ENCODE measurements around the gene COMTD1. TPM values are rescaled to one million over a fixed set of nuclear protein-coding genes. Genes with fewer than 3 reads are reported as not detected.

Gene COMTD1
- total RNA-seq, 2 experiments from 2014 or later: 34.2 to 34.8 TPM

GRCh38 chr10:75261813-75262705 lies 26.3 kb upstream of the COMTD1 start:
- DNase-seq: no peak
- CTCF ChIA-PET: no interaction called here
- Mint-ChIP-seq H3K9me3 (peaks cover 2% of the 10 kb centered on the region), H3K27ac (no peak overlapping the region), H3K36me3 (ENCODE audit: low read depth) (no peaks in the 10 kb centered on the region), H3K4me3 (no peak overlapping the region), H3K4me1 (no peaks in the 10 kb centered on the region), H3K27me3 (no peaks in the 10 kb centered on the region)
- POLR2A ChIA-PET: no interaction called here

- H3K4me1 Mint-ChIP-seq: no peaks in the 10 kb centered on the region
- H3K4me3 Mint-ChIP-seq: no peak overlapping the region
- ChIA-PET POLR2A (no interaction called here), CTCF (interaction anchor here (1.4 kb wide), 1 partner anchor 25 kb away, joined by 3 read pairs; the partner anchor contains the start of gene COMTD1)
- H3K27ac Mint-ChIP-seq: no peak overlapping the region
- no peaks in the 10 kb centered on the region for H3K36me3 Mint-ChIP-seq (ENCODE audit: low read depth)
- no peaks in the 10 kb centered on the region for H3K27me3 Mint-ChIP-seq
- no peak for DNase-seq
- peaks cover 2% of the 10 kb centered on the region for H3K9me3 Mint-ChIP-seq
Measured at GRCh38 chr10:75260990-75261389, 25.2 kb upstream of the COMTD1 start.

GRCh38 chr10:75254739-75255138 lies 19.0 kb upstream of the COMTD1 start:
- Mint-ChIP-seq H3K4me3 (no peak overlapping the region), H3K9me3 (peaks cover 14% of the 10 kb centered on the region), H3K36me3 (ENCODE audit: low read depth) (peaks cover 6% of the 10 kb centered on the region), H3K4me1 (no peaks in the 10 kb centered on the region), H3K27me3 (peaks cover 3% of the 10 kb centered on the region), H3K27ac (no peak overlapping the region)
- no peak for DNase-seq
- ChIA-PET CTCF (no interaction called here), POLR2A (no interaction called here)

GRCh38 chr10:75253281-75254220 lies 17.8 kb upstream of the COMTD1 start:
- POLR2A ChIA-PET: no interaction called here
- CTCF ChIA-PET: no interaction called here
- H3K4me3 Mint-ChIP-seq: no peak overlapping the region
- no peaks in the 10 kb centered on the region for H3K4me1 Mint-ChIP-seq
- DNase-seq: no peak
- peaks cover 3% of the 10 kb centered on the region for H3K27me3 Mint-ChIP-seq
- H3K36me3 Mint-ChIP-seq (ENCODE audit: low read depth): peaks cover 6% of the 10 kb centered on the region
- H3K27ac Mint-ChIP-seq: no peak overlapping the region
- H3K9me3 Mint-ChIP-seq: peaks cover 14% of the 10 kb centered on the region

GRCh38 chr10:75250934-75251333 lies 15.2 kb upstream of the COMTD1 start:
- H3K27me3 Mint-ChIP-seq: peaks cover 3% of the 10 kb centered on the region
- CTCF ChIA-PET: no interaction called here
- POLR2A ChIA-PET: no interaction called here
- H3K36me3 Mint-ChIP-seq (ENCODE audit: low read depth): peaks cover 6% of the 10 kb centered on the region
- no peak overlapping the region for H3K4me3 Mint-ChIP-seq
- no peaks in the 10 kb centered on the region for H3K4me1 Mint-ChIP-seq
- H3K27ac Mint-ChIP-seq: no peak overlapping the region
- peaks cover 14% of the 10 kb centered on the region for H3K9me3 Mint-ChIP-seq
- DNase-seq: no peak

- Mint-ChIP-seq H3K36me3 (ENCODE audit: low read depth) (no peaks in the 10 kb centered on the region), H3K9me3 (peaks cover 3% of the 10 kb centered on the region), H3K27ac (no peak overlapping the region), H3K27me3 (peaks cover 5% of the 10 kb centered on the region), H3K4me3 (no peak overlapping the region), H3K4me1 (no peaks in the 10 kb centered on the region)
- CTCF ChIA-PET: no interaction called here
- POLR2A ChIA-PET: no interaction called here
- no peak for DNase-seq
Measured at GRCh38 chr10:75247797-75248196, 12.0 kb upstream of the COMTD1 start.

- no peaks in the 10 kb centered on the region for H3K4me1 Mint-ChIP-seq
- H3K9me3 Mint-ChIP-seq: no peaks in the 10 kb centered on the region
- H3K36me3 Mint-ChIP-seq (ENCODE audit: low read depth): no peaks in the 10 kb centered on the region
- ChIA-PET CTCF (interaction anchor here (1.9 kb wide), 1 partner anchor 10 kb away, joined by 7 read pairs; the partner anchor contains the start of gene COMTD1), POLR2A (no interaction called here)
- H3K4me3 Mint-ChIP-seq: no peak overlapping the region
- H3K27ac Mint-ChIP-seq: no peak overlapping the region
- DNase-seq: no peak
- H3K27me3 Mint-ChIP-seq: peaks cover 5% of the 10 kb centered on the region
Measured at GRCh38 chr10:75246506-75246905, 10.7 kb upstream of the COMTD1 start.

GRCh38 chr10:75245354-75246250 lies 9.8 kb upstream of the COMTD1 start:
- ChIA-PET CTCF (interaction anchor here (1.9 kb wide), 1 partner anchor 10 kb away, joined by 7 read pairs; the partner anchor contains the start of gene COMTD1), POLR2A (no interaction called here)
- peaks cover 5% of the 10 kb centered on the region for H3K27me3 Mint-ChIP-seq
- DNase-seq: no peak
- no peaks in the 10 kb centered on the region for H3K36me3 Mint-ChIP-seq (ENCODE audit: low read depth)
- H3K27ac Mint-ChIP-seq: no peak overlapping the region
- H3K4me1 Mint-ChIP-seq: no peaks in the 10 kb centered on the region
- no peaks in the 10 kb centered on the region for H3K9me3 Mint-ChIP-seq
- H3K4me3 Mint-ChIP-seq: no peak overlapping the region

GRCh38 chr10:75244487-75245353 lies 9.0 kb upstream of the COMTD1 start:
- ChIA-PET POLR2A (no interaction called here), CTCF (interaction anchor here (1.9 kb wide), 1 partner anchor 9 kb away, joined by 7 read pairs; the partner anchor contains the start of gene COMTD1)
- Mint-ChIP-seq H3K27ac (no peak overlapping the region), H3K9me3 (no peaks in the 10 kb centered on the region), H3K36me3 (ENCODE audit: low read depth) (no peaks in the 10 kb centered on the region), H3K4me3 (no peak overlapping the region), H3K27me3 (peaks cover 2% of the 10 kb centered on the region), H3K4me1 (no peaks in the 10 kb centered on the region)
- no peak for DNase-seq

GRCh38 chr10:75243426-75243825 lies 7.7 kb upstream of the COMTD1 start:
- no peak overlapping the region for H3K4me3 Mint-ChIP-seq
- ChIA-PET CTCF (no interaction called here), POLR2A (no interaction called here)
- peaks cover 2% of the 10 kb centered on the region for H3K27me3 Mint-ChIP-seq
- H3K36me3 Mint-ChIP-seq (ENCODE audit: low read depth): no peaks in the 10 kb centered on the region
- H3K4me1 Mint-ChIP-seq: no peaks in the 10 kb centered on the region
- DNase-seq: no peak
- H3K27ac Mint-ChIP-seq: no peak overlapping the region
- H3K9me3 Mint-ChIP-seq: no peaks in the 10 kb centered on the region

GRCh38 chr10:75240329-75241076 lies 4.7 kb upstream of the COMTD1 start:
- CTCF ChIA-PET: interaction anchor here (1.4 kb wide), 1 partner anchor 53 kb away, joined by 8 read pairs; no protein-coding TSS in a partner anchor

More at GRCh38 chr10:75240329-75241076, 4.7 kb upstream of the COMTD1 start:
- Mint-ChIP-seq H3K27ac (no peak overlapping the region), H3K9me3 (no peaks in the 10 kb centered on the region), H3K27me3 (peaks cover 2% of the 10 kb centered on the region), H3K36me3 (ENCODE audit: low read depth) (no peaks in the 10 kb centered on the region), H3K4me3 (no peak overlapping the region), H3K4me1 (peaks cover 6% of the 10 kb centered on the region)
- POLR2A ChIA-PET: no interaction called here
- DNase-seq: no peak

All from activated CD4-positive, alpha-beta memory T cell treated with anti-CD3 and anti-CD28 coated beads, Interleukin-2, amount 10 ng/mL, durations not matched to agents 7 days and 5 days (primary cell).